Subcutaneous abdominal adipose tissue (tissue), 5 donors: Measurements from ENCODE around the gene NAALADL2.

Experiments used
- H3K27ac ChIP-seq: one replicate; pipeline ENCODE4 v1.7.0; 2013; ENCODE audit warnings: low read depth, mild to moderate bottlenecking, inconsistent platforms, low read length, moderate library complexity
- H3K27me3 ChIP-seq, 5 donors: one replicate each; pipeline ENCODE4 v1.7.0; 2013; ENCODE audit warnings: low read length in 5 of 5, inconsistent platforms in 1 of 5; ENCODE audit not compliant: control insufficient read depth in 5 of 5, insufficient read depth in 4 of 5
- H3K36me3 ChIP-seq, 5 donors: one replicate each; pipeline ENCODE4 v1.7.0; 2013; ENCODE audit warnings: low read length in 5 of 5; ENCODE audit not compliant: control insufficient read depth in 5 of 5, insufficient read depth in 5 of 5
- H3K4me1 ChIP-seq, 5 donors: one replicate each; pipeline ENCODE4 v1.7.0; 2013; ENCODE audit warnings: low read length in 5 of 5, mild to moderate bottlenecking in 3 of 5, moderate library complexity in 1 of 5; ENCODE audit not compliant: control insufficient read depth in 5 of 5, insufficient read depth in 5 of 5
- H3K4me3 ChIP-seq, 5 donors: one replicate each; pipeline ENCODE4 v1.7.0; 2013; ENCODE audit warnings: low read length in 5 of 5, low read depth in 1 of 5
- H3K9ac ChIP-seq, 5 donors: one replicate each; pipeline ENCODE4 v1.7.0; 2013; ENCODE audit warnings: low read length in 5 of 5, mild to moderate bottlenecking in 4 of 5, moderate library complexity in 3 of 5
- H3K9me3 ChIP-seq, 5 donors: one replicate each; pipeline ENCODE4 v1.7.0; 2013; ENCODE audit warnings: low read length in 5 of 5; ENCODE audit not compliant: control insufficient read depth in 5 of 5
- donor health status: healthy.
- donor health status: healthy.
- donor health status: healthy.
- donor health status: healthy.
- donor health status: healthy.

Gene NAALADL2

DNA sequence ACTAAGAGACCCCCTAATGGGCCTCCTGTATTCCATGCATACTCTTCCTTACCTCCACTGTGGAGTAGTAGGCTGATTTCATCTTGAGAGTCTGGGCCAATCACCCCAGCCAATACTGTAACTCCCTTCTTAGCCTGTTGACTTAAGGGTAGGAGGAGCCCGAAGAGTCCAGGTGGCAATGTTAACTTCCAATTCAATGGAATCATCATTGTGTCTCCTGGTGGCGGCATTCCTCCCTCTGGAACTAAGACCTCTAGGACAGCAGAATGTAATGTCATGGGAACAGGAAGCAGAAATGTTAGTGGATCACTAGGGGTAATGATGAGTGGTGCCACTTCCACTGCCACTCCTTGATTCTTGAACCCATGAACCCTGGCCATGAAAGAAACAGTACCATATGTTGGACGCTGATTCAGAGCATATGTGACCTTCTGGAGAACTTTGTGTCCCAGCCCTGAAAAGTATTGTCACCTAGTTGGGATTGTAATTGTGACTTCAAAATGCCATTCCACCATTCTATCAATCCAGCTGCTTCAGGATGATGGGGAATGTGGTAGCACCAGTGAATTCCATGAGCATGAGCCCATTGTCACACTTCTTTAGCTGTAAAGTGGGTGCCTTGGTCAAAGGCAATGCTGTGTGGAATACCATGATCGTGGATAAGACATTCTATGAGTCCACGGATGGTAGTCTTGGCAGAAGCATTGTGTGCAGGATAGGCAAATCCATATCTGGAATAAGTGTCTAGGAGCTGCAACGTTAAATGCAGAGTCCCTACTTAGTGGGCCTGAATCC, 24.9 kb downstream of the NAALADL2 start:
- no peaks in the 10 kb centered on the region for H3K9me3 ChIP-seq
- H3K9ac ChIP-seq: no peak overlapping the region
- H3K36me3 ChIP-seq: no peaks in the 10 kb centered on the region
- H3K4me1 ChIP-seq: no peaks in the 10 kb centered on the region
- H3K27me3 ChIP-seq: no peaks in the 10 kb centered on the region
- H3K27ac ChIP-seq: no peak overlapping the region
- no peak overlapping the region for H3K4me3 ChIP-seq

DNA sequence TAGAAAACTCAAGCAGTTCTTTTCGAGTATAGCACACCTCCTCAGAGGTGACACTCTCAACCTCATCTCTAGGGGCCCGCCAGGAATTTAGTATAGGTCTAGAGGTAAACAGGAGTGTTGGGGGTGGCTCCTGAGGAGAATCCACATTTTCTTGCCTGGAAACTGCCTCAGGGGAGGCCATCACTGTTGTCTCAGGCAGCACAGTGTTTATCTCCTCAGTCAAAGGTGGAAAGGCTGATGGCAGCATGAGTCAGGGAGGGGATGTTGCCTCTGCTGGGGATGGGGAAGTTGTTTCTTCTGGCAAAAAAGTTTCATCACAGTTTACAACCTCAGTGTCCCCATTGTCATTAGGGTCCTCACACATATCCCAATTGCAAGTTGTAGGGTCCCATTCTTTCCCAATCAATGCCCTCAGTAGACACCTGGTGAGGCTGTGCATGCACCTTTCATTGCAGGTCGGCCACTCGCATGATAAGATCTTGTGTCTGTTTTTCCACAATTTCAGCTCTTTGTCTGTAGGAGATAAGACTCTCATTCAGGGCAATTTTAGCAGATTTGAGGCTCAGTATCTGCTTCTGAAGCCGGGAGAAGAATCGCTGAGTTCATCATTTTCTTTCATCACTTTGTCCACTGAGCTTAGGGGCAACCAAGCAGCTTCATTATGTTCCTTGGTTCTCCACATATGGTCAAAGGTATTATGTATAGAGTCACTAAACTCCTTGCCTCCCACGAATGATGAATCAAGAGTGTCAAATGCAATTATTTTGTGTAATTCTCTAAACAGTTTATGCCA, 25.8 kb downstream of the NAALADL2 start:
- H3K27me3 ChIP-seq: no peaks in the 10 kb centered on the region
- H3K9me3 ChIP-seq: no peaks in the 10 kb centered on the region
- no peak overlapping the region for H3K27ac ChIP-seq
- H3K9ac ChIP-seq: no peak overlapping the region
- no peaks in the 10 kb centered on the region for H3K36me3 ChIP-seq
- H3K4me3 ChIP-seq: no peak overlapping the region
- H3K4me1 ChIP-seq: no peaks in the 10 kb centered on the region

DNA sequence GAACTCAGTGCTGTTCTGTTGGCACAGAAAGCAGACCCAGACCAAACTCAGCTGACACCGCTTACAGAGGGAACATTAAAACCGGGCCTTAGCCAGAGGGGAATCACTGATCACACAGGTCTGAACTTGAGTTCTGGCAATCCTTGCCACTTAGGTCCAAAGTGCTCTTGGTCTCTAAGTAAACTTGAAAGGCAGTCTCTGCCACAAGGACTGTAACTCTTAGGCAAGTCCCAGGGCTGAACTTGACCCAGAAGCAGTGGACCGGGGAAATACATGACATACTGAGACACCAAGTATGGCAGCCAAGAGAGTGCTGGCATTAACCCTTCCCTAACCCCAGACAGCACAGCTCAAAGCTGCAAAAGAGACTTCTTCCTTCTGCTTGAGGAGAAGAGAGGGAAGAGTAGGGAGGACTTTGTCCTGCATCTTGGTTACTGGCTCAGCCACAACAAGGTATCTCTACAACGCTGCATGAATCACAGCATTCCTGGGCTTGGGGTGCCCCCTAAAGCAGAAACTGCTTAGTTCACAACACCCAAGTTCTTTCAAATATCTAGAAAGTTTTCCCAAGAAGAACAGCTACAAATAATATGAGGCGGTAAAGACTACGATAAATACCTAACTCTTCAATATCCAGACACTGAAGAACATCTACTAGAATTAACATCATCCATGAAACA, 32.5 kb downstream of the NAALADL2 start:
- Histone ChIP-seq H3K4me1 (no peaks in the 10 kb centered on the region), H3K4me3 (no peak overlapping the region), H3K36me3 (no peaks in the 10 kb centered on the region), H3K9me3 (no peaks in the 10 kb centered on the region), H3K27me3 (no peaks in the 10 kb centered on the region), H3K27ac (no peak overlapping the region), H3K9ac (no peak overlapping the region)

DNA sequence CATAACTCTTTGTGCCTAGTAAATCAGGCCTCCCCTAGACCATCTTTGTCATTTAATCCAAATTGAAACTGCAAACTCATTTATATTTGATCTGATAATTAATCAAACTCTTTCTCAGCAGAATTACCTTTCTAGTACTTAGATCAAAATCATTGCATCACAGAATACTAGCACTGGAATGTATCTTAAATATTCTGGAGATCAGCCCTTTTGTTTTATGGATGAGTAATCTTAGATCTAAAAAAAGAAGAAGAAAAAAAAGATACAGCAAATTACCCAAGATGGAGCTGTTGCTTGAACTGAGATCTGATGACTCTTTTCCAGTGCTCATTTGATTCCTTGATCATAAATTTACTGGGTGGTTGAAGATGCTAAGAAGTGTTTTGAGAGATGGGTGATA, 47.9 kb downstream of the NAALADL2 start:
- no peak overlapping the region for H3K4me3 ChIP-seq
- no peak overlapping the region for H3K27ac ChIP-seq
- H3K36me3 ChIP-seq: no peaks in the 10 kb centered on the region
- H3K4me1 ChIP-seq: peaks cover 0 to 13% (median 0%) of the 10 kb centered on the region in 5 donors
- no peaks in the 10 kb centered on the region for H3K9me3 ChIP-seq
- no peaks in the 10 kb centered on the region for H3K27me3 ChIP-seq
- H3K9ac ChIP-seq: no peak overlapping the region

DNA sequence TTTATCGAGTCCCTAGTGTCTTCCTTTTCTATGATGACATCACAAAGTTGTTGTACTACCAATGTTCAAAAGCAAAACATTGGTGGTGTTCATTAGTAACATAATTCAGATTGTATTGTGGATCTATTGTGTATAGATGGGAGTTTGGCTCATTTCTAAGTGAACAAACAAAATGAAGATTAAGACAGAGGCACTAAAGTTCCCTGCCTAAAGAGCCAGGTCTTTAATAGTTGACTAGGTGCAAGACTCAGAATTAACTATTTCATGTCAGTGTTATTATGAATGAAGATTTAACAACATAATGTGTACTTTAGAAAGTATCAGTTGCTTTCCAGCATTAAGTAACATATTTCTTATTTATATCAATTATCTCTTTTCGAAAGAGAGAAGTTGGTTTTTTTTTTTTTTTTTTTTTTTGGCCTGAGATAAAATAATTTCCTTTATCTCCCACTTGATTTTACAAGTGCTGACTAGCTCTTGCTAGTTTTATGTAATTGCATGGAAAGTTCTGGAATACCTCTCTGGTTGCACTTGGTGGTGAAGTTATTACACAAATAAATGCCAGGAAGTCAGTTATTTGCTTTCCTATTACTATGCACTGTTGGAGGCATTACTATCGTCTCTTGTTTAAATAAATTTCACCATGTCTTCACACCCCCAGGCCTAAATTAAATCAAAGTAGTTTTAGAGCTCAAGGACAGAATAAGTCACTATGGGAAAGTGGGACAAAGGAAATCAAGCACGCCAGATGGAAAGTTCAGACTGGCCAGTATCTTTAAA, 48.7 kb downstream of the NAALADL2 start:
- H3K27me3 ChIP-seq: no peaks in the 10 kb centered on the region
- H3K4me3 ChIP-seq: no peak overlapping the region
- H3K4me1 ChIP-seq: peaks cover 0 to 11% (median 0%) of the 10 kb centered on the region in 5 donors
- no peak overlapping the region for H3K9ac ChIP-seq
- H3K36me3 ChIP-seq: no peaks in the 10 kb centered on the region
- no peak overlapping the region for H3K27ac ChIP-seq
- no peaks in the 10 kb centered on the region for H3K9me3 ChIP-seq

DNA sequence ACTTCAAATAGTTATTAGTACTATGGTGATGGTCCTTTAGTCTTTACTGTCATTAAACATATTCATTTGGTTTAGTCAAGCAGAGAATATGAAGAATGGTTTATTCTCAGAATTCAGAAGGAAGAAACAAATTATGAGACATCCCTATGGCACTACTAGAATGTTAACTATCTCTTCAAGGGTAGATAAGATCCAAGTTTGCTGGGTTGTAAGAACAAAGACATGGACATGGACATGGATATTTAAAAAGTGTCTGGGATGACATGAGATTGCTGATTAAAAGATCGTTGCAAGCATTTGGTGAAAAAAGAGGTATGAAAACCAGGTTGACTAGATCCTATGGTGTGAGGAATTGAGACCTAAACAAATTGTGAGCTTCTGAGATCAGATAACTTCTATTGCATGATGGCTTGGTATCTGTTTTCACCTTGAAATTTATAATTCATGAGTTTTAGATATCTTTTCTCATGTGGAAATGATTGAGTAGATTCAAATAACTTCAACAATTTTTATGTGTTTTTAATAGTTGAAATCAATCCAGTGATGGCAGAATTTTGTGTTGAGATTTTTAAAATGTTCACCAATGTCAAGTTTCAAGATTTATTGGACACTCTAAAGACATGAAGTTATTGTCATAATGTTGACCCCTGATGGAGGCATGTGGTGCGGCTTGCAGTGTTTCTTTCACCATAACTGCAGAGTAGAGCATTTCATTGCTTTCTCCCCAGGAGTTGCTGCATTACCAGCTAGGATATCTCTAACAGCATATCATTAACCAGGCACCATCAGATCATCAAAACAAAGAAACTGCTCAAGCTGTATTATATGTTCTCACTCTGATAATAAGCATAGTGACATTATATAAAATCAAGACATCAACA, 72.6 kb downstream of the NAALADL2 start:
- H3K9me3 ChIP-seq: no peaks in the 10 kb centered on the region
- H3K4me1 ChIP-seq: no peaks in the 10 kb centered on the region
- H3K27ac ChIP-seq: no peak overlapping the region

DNA sequence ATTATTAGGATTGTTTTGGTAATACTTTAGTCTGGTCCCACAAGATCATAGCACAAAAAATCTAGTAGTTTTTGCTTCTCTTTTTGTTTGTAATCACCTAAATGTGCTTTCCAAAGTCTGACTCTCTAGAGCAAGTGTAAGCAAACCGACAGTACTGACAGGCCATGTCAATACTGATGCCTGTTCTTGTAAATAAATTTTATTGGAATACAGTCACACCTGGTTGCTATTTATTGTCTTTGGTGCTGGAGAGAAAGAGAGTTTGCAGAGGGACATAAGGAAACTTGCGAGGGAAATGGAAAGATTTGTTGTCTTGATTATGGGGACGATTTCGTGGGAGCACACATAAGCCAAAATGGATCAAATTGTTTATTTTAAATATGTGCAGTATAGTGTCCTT, 77.5 kb downstream of the NAALADL2 start:
- no peaks in the 10 kb centered on the region for H3K4me1 ChIP-seq
- no peaks in the 10 kb centered on the region for H3K36me3 ChIP-seq
- H3K9me3 ChIP-seq: peaks cover 0 to under 1% (median 0%) of the 10 kb centered on the region in 5 donors
- H3K9ac ChIP-seq: no peak overlapping the region
- no peak overlapping the region for H3K27ac ChIP-seq
- no peaks in the 10 kb centered on the region for H3K27me3 ChIP-seq
- H3K4me3 ChIP-seq: no peak overlapping the region

More for the DNA sequence above, 72.6 kb downstream of the NAALADL2 start:
- no peak overlapping the region for H3K9ac ChIP-seq
- H3K27me3 ChIP-seq: no peaks in the 10 kb centered on the region
- H3K4me3 ChIP-seq: no peak overlapping the region
- H3K36me3 ChIP-seq: no peaks in the 10 kb centered on the region

DNA sequence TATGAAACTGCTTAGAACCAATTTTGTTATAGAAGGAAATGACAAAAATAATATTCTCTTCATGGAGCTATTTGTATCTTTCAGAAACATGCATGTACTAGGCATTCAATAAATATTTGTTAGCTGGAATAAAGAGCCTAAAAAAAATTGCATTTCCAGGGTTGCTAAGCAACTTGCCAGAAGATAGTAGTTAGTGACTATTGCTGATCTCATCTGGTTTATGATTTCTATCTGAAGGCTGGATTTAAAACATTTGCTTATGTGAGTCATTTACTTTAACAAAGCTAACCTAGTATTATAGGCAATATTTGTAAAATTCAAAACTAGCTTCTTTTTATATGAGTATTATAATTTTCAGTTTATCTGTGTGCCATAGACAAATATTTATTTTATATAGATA, 78.3 kb downstream of the NAALADL2 start:
- Histone ChIP-seq H3K9ac (no peak overlapping the region), H3K27ac (no peak overlapping the region), H3K4me1 (no peaks in the 10 kb centered on the region), H3K27me3 (no peaks in the 10 kb centered on the region), H3K4me3 (no peak overlapping the region), H3K9me3 (peaks cover 0 to 5% (median 0%) of the 10 kb centered on the region in 5 donors), H3K36me3 (no peaks in the 10 kb centered on the region)

DNA sequence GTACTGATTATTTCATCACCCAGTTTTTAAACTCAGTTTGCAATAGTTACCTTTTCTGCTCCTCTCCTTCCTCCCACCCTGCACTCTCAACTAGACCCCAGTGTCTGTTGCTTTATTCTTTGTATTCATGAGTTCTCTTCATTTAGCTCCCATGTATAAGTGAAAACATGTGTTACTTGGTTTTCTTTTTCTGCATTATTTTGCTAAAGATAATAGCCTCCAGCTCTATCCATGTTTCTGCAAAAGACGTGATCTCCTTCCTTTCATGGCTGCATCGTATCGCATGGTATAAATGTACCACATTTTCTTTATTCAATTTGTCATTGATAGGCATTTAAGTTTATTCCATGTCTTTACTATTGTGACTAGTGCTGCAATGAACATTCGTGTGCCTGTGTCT, 79.0 kb downstream of the NAALADL2 start:
- Histone ChIP-seq H3K27me3 (no peaks in the 10 kb centered on the region), H3K9me3 (peaks cover 0 to 5% (median 0%) of the 10 kb centered on the region in 5 donors), H3K27ac (no peak overlapping the region), H3K9ac (no peak overlapping the region), H3K4me3 (no peak overlapping the region), H3K4me1 (no peaks in the 10 kb centered on the region), H3K36me3 (no peaks in the 10 kb centered on the region)
